ENCODE measurements around the gene HOMER2.

DNA sequence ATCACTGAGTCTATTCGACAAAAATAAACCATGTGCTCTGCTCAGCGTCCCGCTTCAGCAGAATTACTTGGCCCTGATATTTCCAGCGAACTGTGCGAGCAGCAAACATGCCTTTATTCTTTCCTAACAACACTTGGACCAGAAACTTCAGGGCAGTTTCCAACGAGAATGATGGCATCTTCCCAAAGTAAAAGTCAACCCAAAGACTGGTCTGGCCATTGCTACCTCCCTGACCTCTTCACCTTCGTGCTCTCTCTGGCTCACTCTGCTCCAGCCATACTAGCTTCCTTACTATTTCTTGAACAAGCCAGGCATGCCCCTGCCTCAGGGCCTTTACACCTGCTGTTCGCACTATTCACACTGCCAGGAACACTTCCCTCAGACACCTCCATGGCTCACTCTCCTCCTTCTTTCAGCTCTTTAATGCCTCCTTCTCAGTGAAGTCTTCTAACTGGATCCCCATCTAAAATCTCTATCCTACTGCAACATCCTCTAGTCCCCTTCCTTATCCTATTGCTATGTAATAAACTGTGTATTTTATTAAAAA lies 6.3 kb downstream of the HOMER2 start:
- no peak for TF ChIP-seq NR3C1 (CRISPR knock-in tag; IDR thresholded peaks at IDR 0.05)
- TF ChIP-seq GTF2F1 (IDR thresholded peaks at IDR 0.05; ENCODE audit: low read length), result no peak
- no peak for TF ChIP-seq ZNF530 (CRISPR knock-in tag; IDR thresholded peaks at IDR 0.05; ENCODE audit: low read depth)
- TF ChIP-seq THAP7 (CRISPR knock-in tag; IDR thresholded peaks at IDR 0.05), result no peak
- TF ChIP-seq CTCF (CRISPR knock-in tag; IDR thresholded peaks at IDR 0.05), result no peak
- no peak for TF ChIP-seq ZNF264 (CRISPR knock-in tag; IDR thresholded peaks at IDR 0.05)
